ENCODE data around the gene PDK2.

PDK2 gene

GRCh38 chr17:50113624-50114320, 18.6 kb downstream of the PDK2 start:
- WGBS (ENCODE audit: insufficient coverage) = 94% methylated on average over 7 of the region's 7 CpGs
- no peak overlapping the region for H3K4me3 ChIP-seq (ENCODE audit: control insufficient read depth in 1 of 7, extremely low read depth in 1 of 7, insufficient read depth in 4 of 7, low read depth in 2 of 7, low read length in 6 of 7)
- POLR2A ChIA-PET = no interaction called here
- H3K4me1 ChIP-seq (ENCODE audit: control extremely low read depth in 1 of 4, control insufficient read depth in 4 of 4, insufficient read depth in 4 of 4, low read length in 3 of 4) = peaks cover 0 to 23% (median 17%) of the 10 kb centered on the region in 4 experiments
- CTCF ChIA-PET = interaction anchor here (0.8 to 14.4 kb wide), 16 partner anchors 9 to 83 kb away, joined by 3 to 134 read pairs (median 7); partner anchors contain the start of gene PDK2
- peaks cover 0 to 25% (median 8%) of the 10 kb centered on the region in 4 experiments for H3K36me3 ChIP-seq (ENCODE audit: control insufficient read depth in 4 of 4, insufficient read depth in 4 of 4, low read length in 3 of 4)
- DNase-seq = no peak
- H3K9me3 ChIP-seq (ENCODE audit: control extremely low read depth in 1 of 5, control insufficient read depth in 4 of 5, insufficient read depth in 2 of 5, low read depth in 1 of 5, low read length in 4 of 5) = no peaks in the 10 kb centered on the region
- H3K27ac ChIP-seq (ENCODE audit: insufficient read depth in 1 of 2, low read depth in 1 of 2, low read length in 2 of 2, poor library complexity in 1 of 2, severe bottlenecking in 2 of 2) = no peak overlapping the region
- no peaks in the 10 kb centered on the region for H3K27me3 ChIP-seq (replicated peaks in 2 of 5; ENCODE audit: control insufficient read depth in 4 of 5, insufficient read depth in 5 of 5, low read length in 4 of 5)

GRCh38 chr17:50114401-50114800, 19.2 kb downstream of the PDK2 start:
- POLR2A ChIA-PET = no interaction called here
- Histone ChIP-seq H3K27ac (ENCODE audit: insufficient read depth in 1 of 2, low read depth in 1 of 2, low read length in 2 of 2, poor library complexity in 1 of 2, severe bottlenecking in 2 of 2) (no peak overlapping the region), H3K27me3 (replicated peaks in 2 of 5; ENCODE audit: control insufficient read depth in 4 of 5, insufficient read depth in 5 of 5, low read length in 4 of 5) (no peaks in the 10 kb centered on the region), H3K36me3 (ENCODE audit: control insufficient read depth in 4 of 4, insufficient read depth in 4 of 4, low read length in 3 of 4) (peaks cover 0 to 19% (median 5%) of the 10 kb centered on the region in 4 experiments), H3K4me3 (ENCODE audit: control insufficient read depth in 1 of 7, extremely low read depth in 1 of 7, insufficient read depth in 4 of 7, low read depth in 2 of 7, low read length in 6 of 7) (no peak overlapping the region), H3K9me3 (ENCODE audit: control extremely low read depth in 1 of 5, control insufficient read depth in 4 of 5, insufficient read depth in 2 of 5, low read depth in 1 of 5, low read length in 4 of 5) (no peaks in the 10 kb centered on the region), H3K4me1 (ENCODE audit: control extremely low read depth in 1 of 4, control insufficient read depth in 4 of 4, insufficient read depth in 4 of 4, low read length in 3 of 4) (peaks cover 0 to 23% (median 17%) of the 10 kb centered on the region in 4 experiments)
- DNase-seq = no peak
- CTCF ChIA-PET = interaction anchor here (0.8 to 14.4 kb wide), 19 partner anchors 9 to 175 kb away, joined by 3 to 134 read pairs (median 7); partner anchors contain the start of gene PDK2
- WGBS (ENCODE audit: insufficient coverage) = 93% methylated on average over 2 of the region's 4 CpGs

GRCh38 chr17:50114849-50115357, 19.8 kb downstream of the PDK2 start:
- ChIA-PET CTCF (interaction anchor here (0.6 to 14.4 kb wide), 21 partner anchors 8 to 395 kb away, joined by 3 to 134 read pairs (median 6); partner anchors contain the start of gene PDK2), POLR2A (no interaction called here)
- Histone ChIP-seq H3K4me1 (ENCODE audit: control extremely low read depth in 1 of 4, control insufficient read depth in 4 of 4, insufficient read depth in 4 of 4, low read length in 3 of 4) (peaks cover 0 to 23% (median 17%) of the 10 kb centered on the region in 4 experiments), H3K36me3 (ENCODE audit: control insufficient read depth in 4 of 4, insufficient read depth in 4 of 4, low read length in 3 of 4) (peaks cover 0 to 14% (median 4%) of the 10 kb centered on the region in 4 experiments), H3K9me3 (ENCODE audit: control extremely low read depth in 1 of 5, control insufficient read depth in 4 of 5, insufficient read depth in 2 of 5, low read depth in 1 of 5, low read length in 4 of 5) (no peaks in the 10 kb centered on the region), H3K27me3 (replicated peaks in 2 of 5; ENCODE audit: control insufficient read depth in 4 of 5, insufficient read depth in 5 of 5, low read length in 4 of 5) (no peaks in the 10 kb centered on the region), H3K27ac (ENCODE audit: insufficient read depth in 1 of 2, low read depth in 1 of 2, low read length in 2 of 2, poor library complexity in 1 of 2, severe bottlenecking in 2 of 2) (no peak overlapping the region), H3K4me3 (ENCODE audit: control insufficient read depth in 1 of 7, extremely low read depth in 1 of 7, insufficient read depth in 4 of 7, low read depth in 2 of 7, low read length in 6 of 7) (no peak overlapping the region)
- 8% methylated on average over 4 of the region's 6 CpGs for WGBS (ENCODE audit: insufficient coverage)
- peak; percentile 72 to 85 (median 85) for DNase-seq

GRCh38 chr17:50115756-50116155, 20.6 kb downstream of the PDK2 start:
- Histone ChIP-seq H3K4me1 (ENCODE audit: control extremely low read depth in 1 of 4, control insufficient read depth in 4 of 4, insufficient read depth in 4 of 4, low read length in 3 of 4) (peaks cover 0 to 23% (median 17%) of the 10 kb centered on the region in 4 experiments), H3K27me3 (replicated peaks in 2 of 5; ENCODE audit: control insufficient read depth in 4 of 5, insufficient read depth in 5 of 5, low read length in 4 of 5) (peaks cover 0 to 3% (median 0%) of the 10 kb centered on the region in 5 experiments), H3K9me3 (ENCODE audit: control extremely low read depth in 1 of 5, control insufficient read depth in 4 of 5, insufficient read depth in 2 of 5, low read depth in 1 of 5, low read length in 4 of 5) (no peaks in the 10 kb centered on the region), H3K36me3 (ENCODE audit: control insufficient read depth in 4 of 4, insufficient read depth in 4 of 4, low read length in 3 of 4) (peaks cover 0 to 7% (median 2%) of the 10 kb centered on the region in 4 experiments), H3K27ac (ENCODE audit: insufficient read depth in 1 of 2, low read depth in 1 of 2, low read length in 2 of 2, poor library complexity in 1 of 2, severe bottlenecking in 2 of 2) (no peak overlapping the region), H3K4me3 (ENCODE audit: control insufficient read depth in 1 of 7, extremely low read depth in 1 of 7, insufficient read depth in 4 of 7, low read depth in 2 of 7, low read length in 6 of 7) (peak overlapping the region in 2 of 7 experiments; percentile 33 to 48)
- DNase-seq = peak in 2 of 3 donors; percentile 50 to 57
- ChIA-PET POLR2A (no interaction called here), CTCF (interaction anchor here (0.9 to 14.4 kb wide), 13 partner anchors 11 to 174 kb away, joined by 3 to 134 read pairs (median 9); partner anchors contain the start of gene PDK2)
- 20% methylated on average over 14 of the region's 17 CpGs for WGBS (ENCODE audit: insufficient coverage)

- under 1% methylated on average over 61 of the region's 64 CpGs for WGBS (ENCODE audit: insufficient coverage)
- H3K4me3 ChIP-seq (ENCODE audit: control insufficient read depth in 1 of 7, extremely low read depth in 1 of 7, insufficient read depth in 4 of 7, low read depth in 2 of 7, low read length in 6 of 7) = peak overlapping the region in 5 of 7 experiments; percentile 30 to 70 (median 57)
Measured at GRCh38 chr17:50117202-50118051, 22.3 kb downstream of the PDK2 start.

GRCh38 chr17:50118076-50118827, 23.1 kb downstream of the PDK2 start:
- Histone ChIP-seq H3K9me3 (ENCODE audit: control extremely low read depth in 1 of 5, control insufficient read depth in 4 of 5, insufficient read depth in 2 of 5, low read depth in 1 of 5, low read length in 4 of 5) (no peaks in the 10 kb centered on the region), H3K27me3 (replicated peaks in 2 of 5; ENCODE audit: control insufficient read depth in 4 of 5, insufficient read depth in 5 of 5, low read length in 4 of 5) (peaks cover 0 to 3% (median 0%) of the 10 kb centered on the region in 5 experiments), H3K36me3 (ENCODE audit: control insufficient read depth in 4 of 4, insufficient read depth in 4 of 4, low read length in 3 of 4) (no peaks in the 10 kb centered on the region), H3K4me3 (ENCODE audit: control insufficient read depth in 1 of 7, extremely low read depth in 1 of 7, insufficient read depth in 4 of 7, low read depth in 2 of 7, low read length in 6 of 7) (no peak overlapping the region), H3K4me1 (ENCODE audit: control extremely low read depth in 1 of 4, control insufficient read depth in 4 of 4, insufficient read depth in 4 of 4, low read length in 3 of 4) (peaks cover 0 to 23% (median 17%) of the 10 kb centered on the region in 4 experiments), H3K27ac (ENCODE audit: insufficient read depth in 1 of 2, low read depth in 1 of 2, low read length in 2 of 2, poor library complexity in 1 of 2, severe bottlenecking in 2 of 2) (no peak overlapping the region)
- no peak for DNase-seq
- CTCF ChIA-PET = interaction anchor here (1.1 to 14.4 kb wide), 13 partner anchors 9 to 47 kb away, joined by 3 to 134 read pairs (median 8); partner anchors contain the start of genes PDK2 and SGCA
- POLR2A ChIA-PET = interaction anchor here (1.4 kb wide), 1 partner anchor 42 kb away, joined by 4 read pairs; no protein-coding TSS in a partner anchor
- WGBS (ENCODE audit: insufficient coverage) = 93% methylated on average over 10 of the region's 23 CpGs

More at GRCh38 chr17:50117202-50118051, 22.3 kb downstream of the PDK2 start:
- Histone ChIP-seq H3K27ac (ENCODE audit: insufficient read depth in 1 of 2, low read depth in 1 of 2, low read length in 2 of 2, poor library complexity in 1 of 2, severe bottlenecking in 2 of 2) (no peak overlapping the region), H3K9me3 (ENCODE audit: control extremely low read depth in 1 of 5, control insufficient read depth in 4 of 5, insufficient read depth in 2 of 5, low read depth in 1 of 5, low read length in 4 of 5) (no peaks in the 10 kb centered on the region), H3K27me3 (replicated peaks in 2 of 5; ENCODE audit: control insufficient read depth in 4 of 5, insufficient read depth in 5 of 5, low read length in 4 of 5) (peaks cover 0 to 3% (median 0%) of the 10 kb centered on the region in 5 experiments), H3K36me3 (ENCODE audit: control insufficient read depth in 4 of 4, insufficient read depth in 4 of 4, low read length in 3 of 4) (no peaks in the 10 kb centered on the region), H3K4me1 (ENCODE audit: control extremely low read depth in 1 of 4, control insufficient read depth in 4 of 4, insufficient read depth in 4 of 4, low read length in 3 of 4) (peaks cover 0 to 23% (median 17%) of the 10 kb centered on the region in 4 experiments)
- POLR2A ChIA-PET = interaction anchor here (0.7 to 1.4 kb wide), 2 partner anchors 8 to 12 kb away, joined by 3 read pairs; partner anchors contain the start of gene SAMD14
- peak; percentile 77 to 84 (median 81) for DNase-seq
- CTCF ChIA-PET = interaction anchor here (0.7 to 14.4 kb wide), 18 partner anchors 9 to 183 kb away, joined by 3 to 134 read pairs (median 6); partner anchors contain the start of genes PDK2 and SGCA

All from common myeloid progenitor, CD34-positive (primary cell).